Small intestine (tissue), 4 donors: ENCODE measurements around the gene ZNF790. TPM values are rescaled to one million over a fixed set of nuclear protein-coding genes. Genes with fewer than 3 reads are reported as not detected.

Source experiments
- polyA plus RNA-seq, 4 donors: library from polyadenylated mRNA; stranded (reverse) in 3 of 4; unstranded in 1 of 4; fragments of 200-250 nt in 3 of 4; fragments of 120-200 nt in 1 of 4; gene quantifications; one replicate each; pipeline versions ENCODE4 v1.2.1 to v1.2.3, GENCODE V29; 2013
- donor health status: healthy with polysubstance abuse.
- donor health status: Bipolar disorder and iron deficiency.
- donor health status: healthy.

The ZNF790 gene
- polyA plus RNA-seq, 4 donors = 1.1 to 10.1 (median 1.9) TPM

Other genes with a start within 250 kb of the ZNF790 start
- 1 to 10 TPM in 1 of 4 donors, under 1 TPM in 1, not detected in 2; 0.64 to 1.5 TPM for gene ZNF382, start 233.1 kb downstream of the ZNF790 start, polyA plus RNA-seq
- 1 to 10 TPM; 2.2 to 9.0 (median 2.8) TPM for gene ZNF461, start 171.6 kb downstream of the ZNF790 start, polyA plus RNA-seq
- gene ZNF567, start 150.8 kb downstream of the ZNF790 start, polyA plus RNA-seq = 1 to 10 TPM; 1.1 to 8.0 (median 3.9) TPM
- 1 to 10 TPM in 1 of 4 donors, under 1 TPM in 3; 0.22 to 1.6 (median 0.36) TPM for gene ZNF850, start 65.6 kb downstream of the ZNF790 start, polyA plus RNA-seq
- 10 to 100 TPM in 1 of 4 donors, 1 to 10 TPM in 2, under 1 TPM in 1; 0.54 to 11.0 (median 2.0) TPM for gene ZNF345, start 12.5 kb upstream of the ZNF790 start, polyA plus RNA-seq
- gene ZNF829, start 77.9 kb upstream of the ZNF790 start, polyA plus RNA-seq = 1 to 10 TPM in 1 of 4 donors, under 1 TPM in 3; 0.22 to 2.9 (median 0.86) TPM
- gene ZNF568, start 77.9 kb upstream of the ZNF790 start, polyA plus RNA-seq = 10 to 100 TPM in 1 of 4 donors, 1 to 10 TPM in 3; 1.8 to 10.6 (median 2.8) TPM
- 10 to 100 TPM in 1 of 4 donors, 1 to 10 TPM in 3; 2.7 to 11.4 (median 4.4) TPM for gene ZNF420, start 240.0 kb upstream of the ZNF790 start, polyA plus RNA-seq